ENCODE results near the gene GPR143.
"Not testable (repeated sequence)": the region's sequence is repeated elsewhere in the genome, so short reads cannot be mapped to it uniquely, and the experiment has no call there.

GPR143 gene

DNA sequence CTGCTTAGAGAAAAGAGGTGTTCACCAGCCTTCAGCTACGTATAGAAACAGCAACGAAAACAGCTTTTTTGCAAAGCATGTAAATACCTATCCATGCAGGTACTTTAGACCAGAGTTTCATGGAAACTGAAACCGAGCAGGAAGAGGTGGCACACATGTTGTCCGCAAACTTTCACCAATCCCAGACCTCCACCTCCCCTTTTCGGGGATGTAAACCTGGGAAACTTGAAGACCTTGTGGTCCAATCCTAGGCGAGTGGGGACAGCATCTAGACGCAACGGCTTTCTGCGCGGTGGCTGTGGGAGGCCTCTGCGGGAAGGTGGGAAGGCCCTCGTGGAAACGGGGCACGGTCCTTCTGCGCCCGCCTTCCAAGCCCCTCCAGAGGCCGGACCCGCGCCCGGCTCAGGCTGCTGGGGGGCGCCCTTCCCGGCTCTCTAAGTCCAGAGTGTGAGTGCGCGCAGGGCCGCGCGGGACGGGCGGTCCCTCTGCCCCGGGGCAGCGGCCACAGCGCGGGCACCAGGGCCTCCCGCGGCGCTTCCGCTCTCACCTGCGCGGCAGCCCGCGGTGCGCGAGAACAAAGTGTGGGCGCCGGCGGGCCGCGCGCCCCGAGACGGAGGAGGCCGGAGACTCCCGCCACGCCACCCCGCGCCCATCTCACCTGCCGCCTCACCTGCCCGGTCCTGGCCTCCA lies 19.8 kb upstream of the GPR143 start:
- no peaks in the 10 kb centered on the region for H3K4me1 Mint-ChIP-seq
- H3K4me3 Mint-ChIP-seq, result peak overlapping the region; percentile 23
- no peaks in the 10 kb centered on the region for H3K9me3 Mint-ChIP-seq
- H3K27me3 Mint-ChIP-seq, result peaks cover 5% of the 10 kb centered on the region
- H3K36me3 Mint-ChIP-seq, result no peaks in the 10 kb centered on the region
- no peak overlapping the region for H3K27ac Mint-ChIP-seq

DNA sequence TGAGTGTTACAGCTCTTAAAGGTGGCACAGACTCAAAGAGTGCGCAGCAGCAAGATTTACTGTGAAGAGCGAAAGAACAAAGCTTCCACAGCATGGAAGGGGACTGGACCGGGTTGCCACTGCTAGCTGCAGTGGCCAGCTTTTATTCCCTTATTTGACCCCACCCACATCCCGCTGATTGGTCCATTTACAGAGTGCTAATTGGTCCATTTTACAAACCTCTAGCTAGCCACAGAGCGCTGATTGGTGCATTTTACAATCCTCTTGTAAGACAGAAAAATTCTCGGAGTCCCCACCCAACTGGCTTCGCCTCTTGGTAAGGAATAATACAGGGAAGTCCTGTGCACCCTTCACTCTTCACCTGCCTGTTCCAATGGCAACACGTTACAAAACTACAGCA lies 18.7 kb upstream of the GPR143 start:
- no peak overlapping the region for H3K27ac Mint-ChIP-seq
- H3K36me3 Mint-ChIP-seq, result no peaks in the 10 kb centered on the region
- peaks cover 5% of the 10 kb centered on the region for H3K27me3 Mint-ChIP-seq
- H3K9me3 Mint-ChIP-seq, result no peaks in the 10 kb centered on the region
- H3K4me3 Mint-ChIP-seq, result no peak overlapping the region
- H3K4me1 Mint-ChIP-seq, result no peaks in the 10 kb centered on the region

DNA sequence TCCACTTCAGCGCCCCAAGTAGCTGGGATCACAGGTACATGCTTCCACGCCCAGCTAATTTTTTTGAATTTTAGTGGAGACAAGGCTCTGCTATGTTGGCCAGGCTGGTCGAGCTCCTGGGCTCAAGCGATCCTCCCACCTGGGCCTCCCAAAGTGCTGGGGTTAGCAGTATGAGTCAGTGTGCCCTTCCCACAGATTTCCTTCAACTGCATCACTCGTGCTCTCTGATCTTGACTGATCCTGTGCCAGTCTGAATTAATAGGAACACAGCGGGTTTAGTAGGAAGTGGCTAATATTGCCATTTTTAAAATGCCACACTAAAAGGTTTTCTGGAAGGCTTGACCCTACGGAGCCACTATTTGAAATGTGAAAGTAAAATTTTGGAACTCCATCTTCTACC lies 16.3 kb upstream of the GPR143 start:
- no peak overlapping the region for H3K27ac Mint-ChIP-seq
- no peaks in the 10 kb centered on the region for H3K4me1 Mint-ChIP-seq
- no peak overlapping the region for H3K4me3 Mint-ChIP-seq
- H3K27me3 Mint-ChIP-seq, result peaks cover 6% of the 10 kb centered on the region
- H3K9me3 Mint-ChIP-seq, result no peaks in the 10 kb centered on the region
- no peaks in the 10 kb centered on the region for H3K36me3 Mint-ChIP-seq

DNA sequence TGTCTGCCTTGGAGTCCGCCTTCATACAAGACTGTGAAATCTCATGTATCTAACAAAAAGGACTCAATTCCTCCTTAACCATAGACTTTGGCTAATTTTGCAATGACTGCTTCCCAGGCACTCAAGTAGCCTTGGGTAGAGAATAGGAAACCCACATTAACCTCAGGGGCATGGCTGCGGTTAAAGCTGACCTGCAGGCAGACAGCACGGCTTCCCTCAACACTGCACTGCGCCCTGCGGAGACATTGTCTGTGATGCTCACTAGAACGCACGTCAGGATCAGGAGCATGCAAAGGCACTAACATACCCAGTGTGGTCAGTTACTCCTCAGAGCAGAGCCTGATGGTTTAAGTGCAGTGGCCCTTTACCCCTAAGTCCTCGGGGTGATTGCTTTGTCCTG lies 10.3 kb upstream of the GPR143 start:
- Mint-ChIP-seq H3K27ac (no peak overlapping the region), H3K4me3 (no peak overlapping the region), H3K36me3 (no peaks in the 10 kb centered on the region), H3K4me1 (no peaks in the 10 kb centered on the region), H3K9me3 (no peaks in the 10 kb centered on the region), H3K27me3 (peaks cover 7% of the 10 kb centered on the region)

DNA sequence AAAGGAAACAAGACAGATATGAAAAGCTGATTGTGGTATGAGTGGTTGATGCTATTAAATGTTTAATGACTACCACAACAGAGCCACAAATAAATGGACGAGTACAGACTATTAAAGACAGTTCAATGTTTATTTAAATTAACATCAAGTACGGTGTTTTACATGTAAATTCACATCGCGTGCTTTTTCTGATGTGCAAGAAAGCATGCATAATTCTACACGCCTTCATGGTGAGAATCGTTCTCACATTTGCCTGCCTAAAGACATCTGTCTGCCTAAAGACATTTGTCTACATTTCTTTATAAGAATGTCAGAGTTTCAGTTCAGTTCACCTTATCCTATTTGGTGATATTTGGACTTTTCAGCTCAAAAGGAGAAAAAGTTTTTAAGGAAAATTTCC lies 7.3 kb upstream of the GPR143 start:
- no peaks in the 10 kb centered on the region for H3K36me3 Mint-ChIP-seq
- no peak overlapping the region for H3K4me3 Mint-ChIP-seq
- H3K27ac Mint-ChIP-seq, result no peak overlapping the region
- H3K4me1 Mint-ChIP-seq, result no peaks in the 10 kb centered on the region
- H3K27me3 Mint-ChIP-seq, result peaks cover 5% of the 10 kb centered on the region
- no peaks in the 10 kb centered on the region for H3K9me3 Mint-ChIP-seq

DNA sequence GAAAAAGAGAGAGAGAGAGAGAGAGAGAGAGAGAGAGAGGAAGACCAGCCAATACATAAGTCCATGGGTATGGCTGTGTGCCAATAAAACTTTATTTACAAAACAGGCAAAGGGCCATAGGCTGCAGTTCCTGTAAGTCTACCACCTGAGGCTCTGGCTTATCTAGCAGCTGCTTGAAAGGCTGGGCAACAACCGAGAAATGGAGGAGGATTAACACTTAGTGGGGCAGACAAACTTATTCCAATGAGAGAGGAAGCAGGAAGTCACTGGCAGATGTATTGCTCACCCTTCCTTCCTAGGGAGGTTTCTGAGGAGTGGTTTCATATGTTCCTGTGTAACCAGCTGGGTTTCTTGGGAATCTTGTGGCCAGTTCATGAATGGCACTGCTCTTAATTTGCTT lies 4.7 kb upstream of the GPR143 start:
- no peak overlapping the region for H3K27ac Mint-ChIP-seq
- H3K4me3 Mint-ChIP-seq, result no peak overlapping the region
- no peaks in the 10 kb centered on the region for H3K36me3 Mint-ChIP-seq
- H3K4me1 Mint-ChIP-seq, result no peaks in the 10 kb centered on the region
- peaks cover 6% of the 10 kb centered on the region for H3K27me3 Mint-ChIP-seq
- no peaks in the 10 kb centered on the region for H3K9me3 Mint-ChIP-seq

DNA sequence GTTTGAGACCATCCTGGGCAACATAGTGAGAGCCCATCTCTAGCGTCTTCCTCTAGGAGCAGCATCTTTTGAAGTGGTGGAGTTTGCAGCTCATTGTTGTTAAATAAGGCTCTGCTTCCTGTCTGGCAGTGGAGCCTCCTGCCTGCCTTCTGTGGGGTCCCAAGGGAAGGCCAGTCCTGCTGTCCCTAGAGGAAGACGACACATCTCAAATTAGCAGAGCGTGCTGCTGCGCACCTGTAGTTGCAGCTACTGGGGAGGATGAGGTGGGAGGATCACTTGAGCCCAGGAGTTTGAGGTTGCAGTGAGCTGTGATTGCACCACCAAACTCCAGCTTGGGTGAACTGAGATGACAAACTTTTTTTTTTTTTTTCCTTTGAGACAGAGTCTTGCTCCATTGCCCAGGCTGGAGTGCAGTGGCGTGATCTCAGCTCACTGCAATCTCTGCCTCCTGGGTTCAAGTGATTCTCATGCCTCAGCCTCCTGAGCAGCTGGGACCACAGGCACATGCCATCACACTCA lies 2.7 kb upstream of the GPR143 start:
- H3K27ac Mint-ChIP-seq, result not testable (repeated sequence)

DNA sequence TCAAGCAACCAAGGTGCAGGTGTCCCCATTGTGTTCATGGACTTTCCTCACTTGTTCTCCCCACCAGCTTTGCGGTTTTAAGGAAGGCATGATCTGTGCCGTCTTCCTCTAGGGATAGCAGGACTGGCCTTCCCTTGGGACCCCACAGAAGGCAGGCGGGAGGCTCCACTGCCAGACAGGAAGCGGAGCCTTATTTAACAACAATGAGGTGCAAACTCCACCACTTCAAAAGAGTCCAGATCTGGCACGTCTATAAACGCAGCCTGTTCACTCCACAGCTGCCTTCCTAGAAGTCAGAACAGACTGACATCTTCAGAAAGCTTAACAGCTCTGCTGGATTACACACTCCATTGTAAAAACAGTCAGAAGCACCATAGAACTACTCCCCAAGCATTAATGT lies 1.7 kb upstream of the GPR143 start:
- H3K9me3 Mint-ChIP-seq, result no peaks in the 10 kb centered on the region
- H3K4me1 Mint-ChIP-seq, result no peaks in the 10 kb centered on the region
- peaks cover 4% of the 10 kb centered on the region for H3K27me3 Mint-ChIP-seq
- no peaks in the 10 kb centered on the region for H3K36me3 Mint-ChIP-seq
- H3K4me3 Mint-ChIP-seq, result no peak overlapping the region
- H3K27ac Mint-ChIP-seq, result no peak overlapping the region

More for the DNA sequence above, 2.7 kb upstream of the GPR143 start:
- not testable (repeated sequence) for H3K4me3 Mint-ChIP-seq, H3K36me3 Mint-ChIP-seq, H3K4me1 Mint-ChIP-seq, H3K9me3 Mint-ChIP-seq, H3K27me3 Mint-ChIP-seq

DNA sequence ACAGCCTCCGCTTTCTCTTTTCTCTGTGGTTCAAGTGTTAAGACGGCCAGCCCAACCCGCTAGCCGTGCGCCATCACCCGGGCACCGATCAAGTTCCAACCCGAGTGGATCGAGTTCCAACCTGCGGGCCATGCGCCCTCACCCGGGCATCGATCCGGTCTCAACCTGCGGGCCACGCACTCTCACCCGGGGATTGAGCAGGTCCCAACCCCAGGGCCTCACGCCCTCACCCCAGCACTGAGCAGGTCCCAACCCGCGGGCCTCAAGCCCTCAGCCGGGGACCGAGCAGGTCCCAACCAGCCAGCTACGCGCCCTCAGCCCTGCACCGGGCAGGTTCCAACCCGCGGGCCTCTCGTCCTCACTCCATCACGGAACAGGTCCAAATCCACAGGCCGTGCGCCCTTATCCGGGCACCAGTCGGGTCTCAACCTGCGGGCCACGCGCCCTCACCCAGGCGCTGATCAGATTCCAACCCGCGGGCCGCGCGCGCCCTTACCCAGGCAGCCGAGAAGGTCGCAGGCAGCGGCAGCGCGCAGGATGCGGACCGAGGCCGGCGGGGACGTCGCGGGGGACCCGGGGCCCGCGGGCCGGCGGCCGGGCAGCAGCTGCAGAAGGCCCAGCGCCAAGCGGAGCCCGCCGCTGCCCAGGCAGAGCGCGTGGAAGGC lies 443 bp downstream of the GPR143 start:
- Mint-ChIP-seq H3K9me3 (no peaks in the 10 kb centered on the region), H3K27ac (no peak overlapping the region), H3K27me3 (peaks cover 9% of the 10 kb centered on the region), H3K36me3 (no peaks in the 10 kb centered on the region), H3K4me1 (no peaks in the 10 kb centered on the region), H3K4me3 (no peak overlapping the region)

DNA sequence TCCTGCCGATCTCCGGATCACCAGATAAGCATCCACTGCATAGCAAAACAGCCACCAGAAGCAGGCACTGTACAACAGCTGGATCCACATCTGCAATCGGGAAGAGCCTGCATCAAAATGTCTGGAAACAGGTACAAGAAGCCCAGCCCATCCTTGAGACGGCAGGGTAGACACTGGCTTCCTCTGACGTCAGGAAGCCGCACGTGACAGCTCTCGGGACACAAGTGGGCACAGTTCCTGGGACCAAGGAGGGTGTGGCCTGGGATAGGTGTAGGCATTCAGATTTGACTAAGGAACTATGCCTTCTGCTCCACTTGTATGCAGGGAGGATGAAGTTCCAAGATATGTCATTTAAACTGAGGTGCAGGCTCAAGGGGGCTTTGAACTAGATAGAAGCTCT lies 6.3 kb downstream of the GPR143 start:
- H3K4me1 Mint-ChIP-seq, result no peaks in the 10 kb centered on the region
- H3K27ac Mint-ChIP-seq, result no peak overlapping the region
- H3K36me3 Mint-ChIP-seq, result no peaks in the 10 kb centered on the region
- peaks cover 7% of the 10 kb centered on the region for H3K27me3 Mint-ChIP-seq
- no peaks in the 10 kb centered on the region for H3K9me3 Mint-ChIP-seq
- no peak overlapping the region for H3K4me3 Mint-ChIP-seq

DNA sequence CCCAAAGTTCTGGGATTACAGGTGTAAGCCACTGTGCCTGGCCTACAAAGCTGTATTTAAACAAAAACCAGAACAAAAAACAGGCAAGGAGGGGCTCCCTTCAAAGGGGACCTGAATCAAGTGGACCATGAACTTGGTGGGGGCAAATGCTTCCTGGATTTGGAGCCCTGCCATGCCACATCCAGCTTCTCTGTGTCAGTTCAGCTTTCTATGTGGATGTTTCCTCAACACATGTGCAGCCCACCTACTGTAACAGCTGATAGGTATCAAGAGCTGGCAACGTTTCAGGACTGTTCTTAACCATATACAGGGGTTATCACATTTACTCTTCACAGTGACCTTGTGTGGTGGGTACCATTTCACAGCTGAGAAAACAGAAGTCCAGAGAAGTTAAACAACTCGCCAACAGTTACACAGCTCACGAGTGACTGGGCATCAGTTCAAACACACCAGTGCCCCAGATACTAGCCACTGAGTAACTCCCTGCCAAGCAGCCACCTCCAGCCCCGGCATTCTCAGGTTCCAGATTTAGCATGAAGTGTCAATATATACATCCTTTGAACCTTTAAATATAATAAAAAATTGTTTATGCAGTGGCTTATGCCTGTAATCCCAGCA lies 7.5 kb downstream of the GPR143 start:
- Mint-ChIP-seq H3K27ac (no peak overlapping the region), H3K27me3 (peaks cover 4% of the 10 kb centered on the region), H3K4me1 (no peaks in the 10 kb centered on the region), H3K4me3 (no peak overlapping the region), H3K9me3 (no peaks in the 10 kb centered on the region), H3K36me3 (no peaks in the 10 kb centered on the region)

DNA sequence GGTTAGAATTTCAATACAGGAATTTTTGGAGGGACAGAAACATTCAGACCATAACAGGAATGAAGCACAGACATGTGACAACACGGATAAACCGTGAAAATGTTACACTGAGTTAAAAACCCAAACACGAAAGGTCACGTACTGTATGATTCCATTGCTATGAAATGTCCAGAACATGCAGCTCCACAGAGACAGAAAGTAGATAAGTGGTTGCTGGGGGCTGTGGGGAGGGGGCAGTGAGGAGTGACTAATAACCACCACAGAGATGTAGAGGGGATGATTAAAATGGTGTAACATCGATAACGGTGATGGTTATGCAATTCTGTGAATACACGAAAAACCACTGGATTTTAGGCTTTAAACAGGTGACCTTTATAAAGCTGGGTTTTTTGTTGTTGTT lies 8.3 kb downstream of the GPR143 start:
- Mint-ChIP-seq H3K4me1 (no peaks in the 10 kb centered on the region), H3K36me3 (no peaks in the 10 kb centered on the region), H3K27me3 (peaks cover 4% of the 10 kb centered on the region), H3K4me3 (no peak overlapping the region), H3K9me3 (no peaks in the 10 kb centered on the region), H3K27ac (no peak overlapping the region)

DNA sequence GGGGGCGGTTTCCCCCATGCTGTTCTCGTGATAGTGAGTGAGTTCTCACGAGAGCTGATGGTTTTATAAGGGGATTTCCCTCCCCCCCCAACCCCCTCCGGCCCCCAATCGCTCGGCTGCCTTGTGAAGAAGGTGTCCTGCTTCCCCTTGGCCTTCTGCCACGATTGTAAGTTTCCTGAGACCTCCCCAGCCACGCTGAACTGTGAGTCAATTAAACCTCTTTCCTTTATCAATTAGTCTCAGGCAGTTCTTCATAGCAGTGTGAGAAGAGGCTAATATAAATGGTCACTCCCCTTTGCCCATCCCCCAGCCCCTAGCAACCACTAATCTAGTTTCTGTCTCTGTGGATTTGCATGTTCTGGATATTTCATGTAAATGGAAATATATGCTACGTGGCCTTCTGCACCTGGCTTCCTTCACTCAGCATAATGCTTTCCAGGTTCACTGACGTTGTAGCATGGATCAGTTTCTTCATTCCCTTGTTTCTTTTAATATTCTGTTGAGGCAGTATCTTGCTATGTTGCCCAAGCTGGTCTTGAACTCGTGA lies 16.4 kb downstream of the GPR143 start:
- no peak overlapping the region for H3K27ac Mint-ChIP-seq
- peaks cover 11% of the 10 kb centered on the region for H3K4me1 Mint-ChIP-seq
- no peak overlapping the region for H3K4me3 Mint-ChIP-seq
- peaks cover 5% of the 10 kb centered on the region for H3K9me3 Mint-ChIP-seq
- peaks cover 2% of the 10 kb centered on the region for H3K27me3 Mint-ChIP-seq
- H3K36me3 Mint-ChIP-seq, result peaks cover 4% of the 10 kb centered on the region

DNA sequence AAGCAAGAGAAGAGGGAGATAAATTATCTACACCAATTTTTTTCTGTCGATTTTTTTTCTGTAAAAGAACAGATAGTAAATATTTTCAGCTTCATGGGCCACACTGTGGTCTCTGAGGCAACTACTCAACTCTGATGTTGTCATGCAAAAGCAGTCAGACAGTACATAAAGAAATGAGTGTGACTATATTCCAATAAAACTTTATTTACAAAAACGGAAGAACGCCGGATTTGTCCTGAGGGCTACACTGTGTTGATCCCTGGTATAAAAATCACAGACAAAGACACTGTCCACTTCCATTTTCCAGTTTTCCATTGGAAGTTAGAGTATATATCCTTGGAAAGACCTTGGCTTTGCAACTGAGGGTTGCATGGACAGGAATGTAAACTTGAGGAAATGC lies 18.0 kb downstream of the GPR143 start:
- peaks cover 11% of the 10 kb centered on the region for H3K4me1 Mint-ChIP-seq
- no peak overlapping the region for H3K4me3 Mint-ChIP-seq

DNA sequence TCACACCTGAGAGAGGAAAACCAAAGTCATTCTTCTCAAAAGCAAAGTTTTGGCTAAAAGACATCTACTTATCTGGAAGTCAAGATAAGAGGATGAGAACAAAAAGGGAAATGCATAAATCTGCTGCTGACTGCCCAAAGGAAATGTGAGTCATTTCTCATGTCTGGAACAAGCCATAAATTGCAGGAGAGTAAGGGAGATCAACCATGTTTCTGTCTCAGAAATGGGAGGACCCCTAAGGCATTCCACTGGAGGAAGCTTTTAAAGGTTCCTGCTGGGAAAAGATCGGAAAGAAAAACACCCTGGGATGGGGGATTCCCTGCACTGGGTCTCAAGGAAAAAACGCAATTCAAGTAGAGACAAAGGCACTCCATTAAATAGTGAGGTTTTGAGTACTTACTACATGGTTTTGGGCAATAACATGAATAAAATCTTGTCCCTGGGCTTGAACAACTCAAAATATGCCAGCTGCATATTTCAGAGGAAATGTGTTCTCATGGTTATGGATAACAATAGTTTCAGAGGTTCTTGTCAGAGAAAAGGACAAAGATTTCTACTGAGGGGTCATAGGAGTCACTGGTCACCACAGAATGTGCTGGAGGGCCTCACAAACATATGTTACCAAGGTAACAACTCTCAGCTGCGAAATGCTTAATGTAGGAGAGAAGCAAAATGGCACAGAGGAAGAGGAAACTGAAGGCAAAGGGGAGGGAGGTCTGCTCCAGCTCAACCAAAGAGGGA lies 19.3 kb downstream of the GPR143 start:
- H3K9me3 Mint-ChIP-seq, result peaks cover 5% of the 10 kb centered on the region
- H3K4me3 Mint-ChIP-seq, result no peak overlapping the region
- no peak overlapping the region for H3K27ac Mint-ChIP-seq
- H3K27me3 Mint-ChIP-seq, result peaks cover 2% of the 10 kb centered on the region
- H3K36me3 Mint-ChIP-seq, result peaks cover 4% of the 10 kb centered on the region
- H3K4me1 Mint-ChIP-seq, result peaks cover 11% of the 10 kb centered on the region

More for the DNA sequence above, 18.0 kb downstream of the GPR143 start:
- peaks cover 4% of the 10 kb centered on the region for H3K36me3 Mint-ChIP-seq
- H3K27ac Mint-ChIP-seq, result no peak overlapping the region
- peaks cover 2% of the 10 kb centered on the region for H3K27me3 Mint-ChIP-seq
- H3K9me3 Mint-ChIP-seq, result peaks cover 5% of the 10 kb centered on the region

Data from activated naive CD4-positive, alpha-beta T cell treated with anti-CD3 and anti-CD28 coated beads, Interleukin-2, amount 50 U/mL, for 24 hours (primary cell).